Lower leg skin (tissue), 4 donors: ENCODE measurements around the gene YOD1. TPM values are rescaled to one million over a fixed set of nuclear protein-coding genes. Genes with fewer than 3 reads are reported as not detected.

Experiments
- DNase-seq, 2 donors: peaks; one replicate each; pipeline ENCODE4 v3.0.0-alpha.2; 2019; ENCODE audit warnings: low spot score in 2 of 2
- H3K4me3 ChIP-seq: fragments of 200-600 bp; sonication (generic); 2 replicates; pipeline ENCODE4 v1.5.1; 2017; ENCODE audit warnings: mild to moderate bottlenecking, low read depth; ENCODE audit not compliant: poor library complexity, severe bottlenecking
- CTCF ChIP-seq, 3 donors: fragments of 450-650 bp; IDR thresholded peaks; one replicate each; pipeline ENCODE4 v1.5.1; 2016; ENCODE audit warnings: antibody characterized with exemption in 3 of 3, mild to moderate bottlenecking in 3 of 3, moderate library complexity in 2 of 3
- POLR2A ChIP-seq, 2 donors: fragments of 450-650 bp; IDR thresholded peaks; one replicate each; pipeline ENCODE4 v1.6.1; 2016 to 2017; ENCODE audit warnings: antibody characterized with exemption in 2 of 2, mild to moderate bottlenecking in 1 of 2, moderate library complexity in 1 of 2
- whole genome bisulfite sequencing, 2 donors: methylation state at CpG; one replicate each; pipeline ENCODE4 v1.1.5; 2018; 5-methylcytosine and 5-hydroxymethylcytosine counted together
- intact Hi-C: fragments of 100-400 bp; cut with DNase I; formaldehyde crosslinking; loops from one replicate; pipeline ENCODE4 v1.15.0; 2023; ENCODE audit warnings: low total_unique reads
- total RNA-seq, 4 donors: library from RNA; depleted of rRNA; stranded (reverse); fragments of >200 nt; gene quantifications; one replicate each; pipeline ENCODE4 v1.1.0, GENCODE V29; 2016

YOD1 gene
- total RNA-seq, 4 donors from 2014 or later: 47.5 to 91.8 (median 65.5) TPM

- intact Hi-C loops: no loop called here
- WGBS, 2 donors: 19 to 28% methylated on average over 4 of the region's 4 CpGs
- no peak overlapping the region for H3K4me3 ChIP-seq
- DNase-seq: no peak
- TF ChIP-seq CTCF (IDR thresholded peaks at IDR 0.05) (no peak), POLR2A (IDR thresholded peaks at IDR 0.05) (no peak)
Measured at GRCh38 chr1:207026104-207026534, 24.9 kb downstream of the YOD1 start.

GRCh38 chr1:207025146-207025880 lies 25.7 kb downstream of the YOD1 start:
- TF ChIP-seq POLR2A (IDR thresholded peaks at IDR 0.05) (no peak), CTCF (IDR thresholded peaks at IDR 0.05) (no peak)
- 21 to 24% methylated on average over 5 of the region's 5 CpGs for WGBS, 2 donors
- no peak overlapping the region for H3K4me3 ChIP-seq
- intact Hi-C loops: no loop called here
- no peak for DNase-seq

GRCh38 chr1:207024202-207025145 lies 26.5 kb downstream of the YOD1 start:
- intact Hi-C loops: no loop called here
- no peak for DNase-seq
- no peak for TF ChIP-seq POLR2A (IDR thresholded peaks at IDR 0.05)
- no peak for TF ChIP-seq CTCF (IDR thresholded peaks at IDR 0.05)
- no peak overlapping the region for H3K4me3 ChIP-seq
- WGBS, 2 donors: 53 to 68% methylated on average over 17 to 18 of the region's 18 CpGs

- TF ChIP-seq POLR2A (IDR thresholded peaks at IDR 0.05): no peak
- DNase-seq: no peak
- H3K4me3 ChIP-seq: no peak overlapping the region
- WGBS, 2 donors: 70 to 71% methylated on average over 8 of the region's 8 CpGs
- intact Hi-C loops: no loop called here
Measured at GRCh38 chr1:207022996-207023679, 27.9 kb downstream of the YOD1 start.

- H3K4me3 ChIP-seq: no peak overlapping the region
- 67 to 72% methylated on average over 15 of the region's 15 CpGs for WGBS, 2 donors
- intact Hi-C loops: no loop called here
- no peak for TF ChIP-seq POLR2A (IDR thresholded peaks at IDR 0.05)
- TF ChIP-seq CTCF (IDR thresholded peaks at IDR 0.05): no peak
- DNase-seq: no peak
Measured at GRCh38 chr1:207021876-207022596, 29.0 kb downstream of the YOD1 start.
